Mononuclear cell (primary cell): Measurements from ENCODE around the gene SCGB3A2. TPM values are rescaled to one million over a fixed set of nuclear protein-coding genes. Genes with fewer than 3 reads are reported as not detected.

Experiments used
- H3K27me3 ChIP-seq: 2 replicates; pipeline ENCODE4 v1.6.0; 2011; ENCODE audit warnings: low read length, control low read depth; ENCODE audit not compliant: insufficient read depth
- H3K4me1 ChIP-seq: 2 replicates; pipeline ENCODE4 v1.5.1; 2011; ENCODE audit warnings: mild to moderate bottlenecking, low read length, control low read depth; ENCODE audit not compliant: insufficient read depth
- H3K4me3 ChIP-seq: 2 replicates; pipeline ENCODE4 v1.5.1; 2011; ENCODE audit warnings: mild to moderate bottlenecking, low read length, moderate library complexity
- H3K9me3 ChIP-seq: 2 replicates; pipeline ENCODE4 v1.5.1; 2011; ENCODE audit warnings: low read depth, mild to moderate bottlenecking, control low read depth, low read length
- total RNA-seq: library from RNA; depleted of rRNA; stranded (reverse); fragments of >200 nt; gene quantifications from one replicate; pipeline ENCODE4 v1.2.3, GENCODE V29; 2012

SCGB3A2 gene, protein sequence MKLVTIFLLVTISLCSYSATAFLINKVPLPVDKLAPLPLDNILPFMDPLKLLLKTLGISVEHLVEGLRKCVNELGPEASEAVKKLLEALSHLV
- not detected for total RNA-seq

- Histone ChIP-seq H3K9me3 (no peaks in the 10 kb centered on the region), H3K4me3 (no peak within 1 kb of the TSS), H3K27me3 (no peaks in the 10 kb centered on the region), H3K4me1 (no peaks in the 10 kb centered on the region)
Measured at GRCh38 chr5:147878066-147878759, at the start of gene SCGB3A2. TSS of gene SCGB3A2 (plus strand) at chr5:147878711. CDS start at chr5:147878804, 93 bp downstream.

GRCh38 chr5:147830035-147830434 lies 48.5 kb upstream of the SCGB3A2 start:
- Histone ChIP-seq H3K27me3 (no peaks in the 10 kb centered on the region), H3K4me1 (no peaks in the 10 kb centered on the region), H3K4me3 (no peak overlapping the region), H3K9me3 (no peaks in the 10 kb centered on the region)

DNA sequence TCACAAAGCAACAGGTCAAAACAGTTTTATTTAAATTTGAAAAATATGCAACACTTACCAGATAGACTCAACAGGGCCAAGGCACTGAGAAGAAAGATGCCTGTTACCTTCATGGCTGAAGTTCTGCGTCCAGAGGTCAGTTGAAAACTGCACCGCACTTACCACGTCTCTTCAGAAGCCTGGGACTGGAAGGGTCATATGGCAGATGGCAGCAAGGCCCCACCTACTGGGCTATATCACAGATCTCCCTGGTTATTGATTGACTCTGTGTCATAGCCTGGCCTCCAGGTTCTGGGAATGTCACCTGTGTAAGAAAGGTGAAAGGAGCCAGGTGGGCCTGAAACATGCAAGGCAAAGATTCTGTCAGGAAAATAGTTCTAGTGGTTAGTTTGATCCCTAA lies 47.0 kb upstream of the SCGB3A2 start, which contains the start of gene SPINK1:
SPINK1 (minus strand) TSS at position 207 of the 400 bp plus-strand sequence; CDS start at position 113, 94 bp downstream.
- Histone ChIP-seq H3K4me3 (no peak within 1 kb of the TSS), H3K9me3 (no peaks in the 10 kb centered on the region), H3K4me1 (no peaks in the 10 kb centered on the region), H3K27me3 (no peaks in the 10 kb centered on the region)

DNA sequence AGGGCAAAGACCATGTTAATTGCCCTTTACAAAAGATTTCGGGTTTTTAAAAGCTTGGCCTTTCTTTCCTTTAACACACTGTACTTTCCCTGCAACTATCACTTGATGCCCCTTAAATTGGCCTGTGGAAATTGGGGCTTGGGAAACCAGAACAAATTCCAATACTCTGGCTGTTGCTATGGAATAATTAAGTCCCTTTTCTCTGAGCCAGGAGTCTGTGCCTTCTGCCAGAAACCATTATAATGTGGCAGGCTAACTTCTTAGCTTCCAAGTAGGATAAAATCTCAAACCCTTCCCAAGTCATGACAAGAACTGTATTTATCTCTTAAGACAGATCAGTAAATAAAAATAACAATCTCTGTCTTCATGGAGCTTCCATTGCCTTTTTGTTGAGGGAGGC lies 46.0 kb upstream of the SCGB3A2 start:
- Histone ChIP-seq H3K4me1 (no peaks in the 10 kb centered on the region), H3K4me3 (no peak overlapping the region), H3K27me3 (no peaks in the 10 kb centered on the region), H3K9me3 (no peaks in the 10 kb centered on the region)

DNA sequence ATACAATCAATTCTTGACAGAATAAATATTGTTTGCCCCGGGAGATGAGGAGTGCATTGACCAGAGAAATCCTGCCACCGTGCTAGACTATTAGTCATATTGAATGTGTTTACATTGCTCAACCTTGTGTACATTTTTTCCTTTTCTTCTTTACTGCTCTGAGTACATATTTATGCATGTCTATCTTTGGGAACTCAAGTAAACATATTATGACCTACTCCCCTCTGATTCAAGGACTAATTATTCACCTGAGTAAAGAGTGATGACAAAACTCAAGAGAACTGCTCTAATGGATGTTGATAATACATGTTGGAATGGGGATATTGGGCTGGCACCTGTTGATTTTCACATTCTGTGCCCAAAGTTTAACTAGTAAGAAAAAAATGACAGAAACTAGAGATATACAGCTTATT lies 43.1 kb upstream of the SCGB3A2 start:
- H3K4me3 ChIP-seq: no peak overlapping the region
- H3K9me3 ChIP-seq: no peaks in the 10 kb centered on the region
- H3K27me3 ChIP-seq: no peaks in the 10 kb centered on the region
- H3K4me1 ChIP-seq: no peaks in the 10 kb centered on the region

GRCh38 chr5:147836439-147836838 lies 42.1 kb upstream of the SCGB3A2 start:
- H3K4me3 ChIP-seq: no peak overlapping the region
- no peaks in the 10 kb centered on the region for H3K9me3 ChIP-seq
- no peaks in the 10 kb centered on the region for H3K4me1 ChIP-seq
- H3K27me3 ChIP-seq: no peaks in the 10 kb centered on the region

DNA sequence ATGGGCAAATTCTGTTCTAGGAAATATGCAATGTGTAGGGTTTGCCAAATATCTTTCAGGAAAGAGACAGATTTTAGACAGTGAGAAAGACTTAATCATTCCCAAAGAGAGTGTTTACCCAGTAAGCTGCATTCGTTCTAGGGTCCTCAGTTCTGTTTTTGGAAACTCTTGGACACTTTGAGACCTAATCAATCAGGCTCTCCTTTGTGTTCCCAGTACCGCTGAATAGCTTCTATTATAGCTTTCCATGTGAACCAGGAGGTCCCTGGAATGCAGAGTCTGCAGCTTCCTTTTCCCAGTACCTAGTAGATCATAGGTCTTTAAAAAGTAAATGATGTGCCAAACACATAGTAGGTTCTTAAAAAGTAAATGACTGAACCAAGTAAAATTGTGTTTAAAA lies 35.6 kb upstream of the SCGB3A2 start:
- no peaks in the 10 kb centered on the region for H3K9me3 ChIP-seq
- no peaks in the 10 kb centered on the region for H3K4me1 ChIP-seq
- no peak overlapping the region for H3K4me3 ChIP-seq
- H3K27me3 ChIP-seq: no peaks in the 10 kb centered on the region

DNA sequence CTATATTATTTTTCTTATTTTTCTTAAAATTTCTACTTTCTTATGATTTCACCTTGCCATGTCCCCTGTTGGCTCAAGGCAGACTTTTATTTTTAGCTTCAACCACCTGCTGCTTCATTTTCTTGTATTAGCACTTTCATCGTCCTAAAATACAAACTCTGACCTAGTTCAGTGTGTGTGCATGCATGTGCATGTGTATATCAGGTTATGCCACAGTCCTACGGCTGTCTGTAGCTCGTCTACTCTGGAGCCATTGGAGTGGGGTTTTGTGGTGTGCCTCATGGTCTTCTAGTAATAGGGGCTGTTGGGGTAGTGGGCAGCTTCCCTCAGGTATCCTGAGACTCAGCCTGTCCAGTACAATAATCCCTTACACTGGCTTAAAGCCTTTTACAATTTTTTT lies 33.7 kb upstream of the SCGB3A2 start:
- H3K9me3 ChIP-seq: no peaks in the 10 kb centered on the region
- H3K4me1 ChIP-seq: no peaks in the 10 kb centered on the region
- no peak overlapping the region for H3K4me3 ChIP-seq
- no peaks in the 10 kb centered on the region for H3K27me3 ChIP-seq

GRCh38 chr5:147845618-147846017 lies 32.9 kb upstream of the SCGB3A2 start:
- Histone ChIP-seq H3K9me3 (no peaks in the 10 kb centered on the region), H3K4me1 (no peaks in the 10 kb centered on the region), H3K27me3 (no peaks in the 10 kb centered on the region), H3K4me3 (no peak overlapping the region)

- Histone ChIP-seq H3K9me3 (no peaks in the 10 kb centered on the region), H3K27me3 (no peaks in the 10 kb centered on the region), H3K4me3 (no peak overlapping the region), H3K4me1 (no peaks in the 10 kb centered on the region)
Measured at GRCh38 chr5:147849226-147849625, 29.3 kb upstream of the SCGB3A2 start.

- no peaks in the 10 kb centered on the region for H3K9me3 ChIP-seq
- no peak overlapping the region for H3K4me3 ChIP-seq
Measured at GRCh38 chr5:147851578-147851977, 26.9 kb upstream of the SCGB3A2 start.

GRCh38 chr5:147852365-147852764 lies 26.1 kb upstream of the SCGB3A2 start:
- H3K9me3 ChIP-seq: no peaks in the 10 kb centered on the region
- no peaks in the 10 kb centered on the region for H3K4me1 ChIP-seq
- H3K27me3 ChIP-seq: no peaks in the 10 kb centered on the region

More at GRCh38 chr5:147851578-147851977, 26.9 kb upstream of the SCGB3A2 start:
- Histone ChIP-seq H3K4me1 (no peaks in the 10 kb centered on the region), H3K27me3 (no peaks in the 10 kb centered on the region)

GRCh38 chr5:147853372-147853987 lies 25.0 kb upstream of the SCGB3A2 start:
- no peak overlapping the region for H3K4me3 ChIP-seq
- H3K9me3 ChIP-seq: no peaks in the 10 kb centered on the region
- H3K4me1 ChIP-seq: no peaks in the 10 kb centered on the region
- H3K27me3 ChIP-seq: no peaks in the 10 kb centered on the region

More at GRCh38 chr5:147852365-147852764, 26.1 kb upstream of the SCGB3A2 start:
- no peak overlapping the region for H3K4me3 ChIP-seq

DNA sequence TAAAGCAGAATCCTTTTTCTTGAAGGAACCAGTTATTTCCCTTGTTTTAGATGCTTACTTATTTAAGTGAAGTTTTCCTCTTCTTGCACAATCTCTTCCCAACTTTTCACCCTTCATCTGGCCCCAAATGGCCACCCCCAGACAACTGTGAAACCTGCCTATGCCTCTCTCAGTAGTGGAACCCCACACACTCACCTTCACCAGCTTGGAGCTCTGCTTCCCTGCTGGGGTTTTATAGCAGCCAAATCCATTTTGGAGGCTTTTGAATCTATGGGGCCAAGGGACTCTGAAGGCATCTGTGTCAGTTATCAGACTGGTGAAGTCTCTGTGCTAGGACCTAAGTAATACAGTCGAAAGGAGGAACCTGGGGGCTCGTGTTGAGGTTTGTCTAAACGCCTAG lies 24.2 kb upstream of the SCGB3A2 start:
- no peaks in the 10 kb centered on the region for H3K27me3 ChIP-seq
- no peaks in the 10 kb centered on the region for H3K9me3 ChIP-seq
- no peaks in the 10 kb centered on the region for H3K4me1 ChIP-seq
- no peak overlapping the region for H3K4me3 ChIP-seq

GRCh38 chr5:147854894-147855773 lies 23.4 kb upstream of the SCGB3A2 start:
- H3K4me3 ChIP-seq: no peak overlapping the region
- no peaks in the 10 kb centered on the region for H3K4me1 ChIP-seq
- H3K9me3 ChIP-seq: no peaks in the 10 kb centered on the region
- no peaks in the 10 kb centered on the region for H3K27me3 ChIP-seq
